Spleen (tissue), 7 donors: Measurements from ENCODE around the gene DLG2.

Experiments
- CTCF ChIP-seq, 11 experiments: fragments of 200-600 bp in 7 of 11; fragments of 450-650 bp in 4 of 11; sonication (generic) in 4 of 11; IDR thresholded peaks in 8 of 11; conservative IDR thresholded peaks in 3 of 11; 1 replicate in 7 of 11; 2 replicates in 4 of 11; pipeline versions ENCODE4 v1.4.0 to v1.8.0; 2016 to 2021; ENCODE audit warnings: antibody characterized with exemption in 11 of 11, inconsistent platforms in 4 of 11, mild to moderate bottlenecking in 1 of 11
- POLR2A ChIP-seq, 3 donors: fragments of 450-650 bp; IDR thresholded peaks; one replicate each; pipeline ENCODE4 v1.5.1; 2017; ENCODE audit warnings: antibody characterized with exemption in 3 of 3, mild to moderate bottlenecking in 1 of 3
- donor health status: DM: no; HTN: no; CAD: no; lungs with moderate emphysema.
- donor health status: DM: no; HTN: no; CAD: no.
- donor health status: DM: no; HTN: no; CAD: no.

- TF ChIP-seq POLR2A (IDR thresholded peaks at IDR 0.05) (no peak), CTCF (IDR thresholded peaks at IDR 0.05 in 8 of 11, conservative IDR thresholded peaks at IDR 0.05 in 3 of 11) (no peak)
Observed at GRCh38 chr11:83441601-83442000, 2185.5 kb downstream of the DLG2 start.
